Hindlimb muscle (tissue), 1 donor: ENCODE measurements around the gene GMCL1. TPM values are rescaled to one million over a fixed set of nuclear protein-coding genes. Genes with fewer than 3 reads are reported as not detected.

ENCODE experiments used
- polyA plus RNA-seq: library from polyadenylated mRNA; unstranded; fragments of 120-200 nt; gene quantifications from one replicate; pipeline ENCODE4 v1.2.1, GENCODE V29; 2013; ENCODE audit not compliant: insufficient read length

The GMCL1 gene
- polyA plus RNA-seq, 1 donor: 10.6 TPM

Other genes starting within 250 kb of the GMCL1 start
- 16.3 TPM for gene AAK1, start 185.9 kb upstream of the GMCL1 start, polyA plus RNA-seq
- gene ANXA4, start 87.5 kb upstream of the GMCL1 start, polyA plus RNA-seq: 28.3 TPM
- gene SNRNP27, start 64.3 kb downstream of the GMCL1 start, polyA plus RNA-seq: 67.1 TPM
- 4.8 TPM for gene MXD1, start 85.4 kb downstream of the GMCL1 start, polyA plus RNA-seq
- 3.4 TPM for gene ASPRV1, start 132.0 kb downstream of the GMCL1 start, polyA plus RNA-seq